ENCODE measurements around the gene PMVK.

- TF ChIP-seq, protein P1, sequence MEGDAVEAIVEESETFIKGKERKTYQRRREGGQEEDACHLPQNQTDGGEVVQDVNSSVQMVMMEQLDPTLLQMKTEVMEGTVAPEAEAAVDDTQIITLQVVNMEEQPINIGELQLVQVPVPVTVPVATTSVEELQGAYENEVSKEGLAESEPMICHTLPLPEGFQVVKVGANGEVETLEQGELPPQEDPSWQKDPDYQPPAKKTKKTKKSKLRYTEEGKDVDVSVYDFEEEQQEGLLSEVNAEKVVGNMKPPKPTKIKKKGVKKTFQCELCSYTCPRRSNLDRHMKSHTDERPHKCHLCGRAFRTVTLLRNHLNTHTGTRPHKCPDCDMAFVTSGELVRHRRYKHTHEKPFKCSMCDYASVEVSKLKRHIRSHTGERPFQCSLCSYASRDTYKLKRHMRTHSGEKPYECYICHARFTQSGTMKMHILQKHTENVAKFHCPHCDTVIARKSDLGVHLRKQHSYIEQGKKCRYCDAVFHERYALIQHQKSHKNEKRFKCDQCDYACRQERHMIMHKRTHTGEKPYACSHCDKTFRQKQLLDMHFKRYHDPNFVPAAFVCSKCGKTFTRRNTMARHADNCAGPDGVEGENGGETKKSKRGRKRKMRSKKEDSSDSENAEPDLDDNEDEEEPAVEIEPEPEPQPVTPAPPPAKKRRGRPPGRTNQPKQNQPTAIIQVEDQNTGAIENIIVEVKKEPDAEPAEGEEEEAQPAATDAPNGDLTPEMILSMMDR (IDR thresholded peaks at IDR 0.05; ENCODE audit: low read depth, low read length, missing input control): peak; percentile 86
- TF ChIP-seq TAF1 (conservative IDR thresholded peaks at IDR 0.05): no peak
- TF ChIP-seq, protein P2, sequence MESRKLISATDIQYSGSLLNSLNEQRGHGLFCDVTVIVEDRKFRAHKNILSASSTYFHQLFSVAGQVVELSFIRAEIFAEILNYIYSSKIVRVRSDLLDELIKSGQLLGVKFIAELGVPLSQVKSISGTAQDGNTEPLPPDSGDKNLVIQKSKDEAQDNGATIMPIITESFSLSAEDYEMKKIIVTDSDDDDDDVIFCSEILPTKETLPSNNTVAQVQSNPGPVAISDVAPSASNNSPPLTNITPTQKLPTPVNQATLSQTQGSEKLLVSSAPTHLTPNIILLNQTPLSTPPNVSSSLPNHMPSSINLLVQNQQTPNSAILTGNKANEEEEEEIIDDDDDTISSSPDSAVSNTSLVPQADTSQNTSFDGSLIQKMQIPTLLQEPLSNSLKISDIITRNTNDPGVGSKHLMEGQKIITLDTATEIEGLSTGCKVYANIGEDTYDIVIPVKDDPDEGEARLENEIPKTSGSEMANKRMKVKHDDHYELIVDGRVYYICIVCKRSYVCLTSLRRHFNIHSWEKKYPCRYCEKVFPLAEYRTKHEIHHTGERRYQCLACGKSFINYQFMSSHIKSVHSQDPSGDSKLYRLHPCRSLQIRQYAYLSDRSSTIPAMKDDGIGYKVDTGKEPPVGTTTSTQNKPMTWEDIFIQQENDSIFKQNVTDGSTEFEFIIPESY (IDR thresholded peaks at IDR 0.05): no peak
- TF ChIP-seq, protein P3, sequence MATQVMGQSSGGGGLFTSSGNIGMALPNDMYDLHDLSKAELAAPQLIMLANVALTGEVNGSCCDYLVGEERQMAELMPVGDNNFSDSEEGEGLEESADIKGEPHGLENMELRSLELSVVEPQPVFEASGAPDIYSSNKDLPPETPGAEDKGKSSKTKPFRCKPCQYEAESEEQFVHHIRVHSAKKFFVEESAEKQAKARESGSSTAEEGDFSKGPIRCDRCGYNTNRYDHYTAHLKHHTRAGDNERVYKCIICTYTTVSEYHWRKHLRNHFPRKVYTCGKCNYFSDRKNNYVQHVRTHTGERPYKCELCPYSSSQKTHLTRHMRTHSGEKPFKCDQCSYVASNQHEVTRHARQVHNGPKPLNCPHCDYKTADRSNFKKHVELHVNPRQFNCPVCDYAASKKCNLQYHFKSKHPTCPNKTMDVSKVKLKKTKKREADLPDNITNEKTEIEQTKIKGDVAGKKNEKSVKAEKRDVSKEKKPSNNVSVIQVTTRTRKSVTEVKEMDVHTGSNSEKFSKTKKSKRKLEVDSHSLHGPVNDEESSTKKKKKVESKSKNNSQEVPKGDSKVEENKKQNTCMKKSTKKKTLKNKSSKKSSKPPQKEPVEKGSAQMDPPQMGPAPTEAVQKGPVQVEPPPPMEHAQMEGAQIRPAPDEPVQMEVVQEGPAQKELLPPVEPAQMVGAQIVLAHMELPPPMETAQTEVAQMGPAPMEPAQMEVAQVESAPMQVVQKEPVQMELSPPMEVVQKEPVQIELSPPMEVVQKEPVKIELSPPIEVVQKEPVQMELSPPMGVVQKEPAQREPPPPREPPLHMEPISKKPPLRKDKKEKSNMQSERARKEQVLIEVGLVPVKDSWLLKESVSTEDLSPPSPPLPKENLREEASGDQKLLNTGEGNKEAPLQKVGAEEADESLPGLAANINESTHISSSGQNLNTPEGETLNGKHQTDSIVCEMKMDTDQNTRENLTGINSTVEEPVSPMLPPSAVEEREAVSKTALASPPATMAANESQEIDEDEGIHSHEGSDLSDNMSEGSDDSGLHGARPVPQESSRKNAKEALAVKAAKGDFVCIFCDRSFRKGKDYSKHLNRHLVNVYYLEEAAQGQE (IDR thresholded peaks at IDR 0.05): no peak
Measured at GRCh38 chr1:154878371-154879037, 58.0 kb downstream of the PMVK start.

Measured in liver (tissue), 3 donors.